ENCODE measurements around the gene C1orf35.

- no peak for TF ChIP-seq CTCF (IDR thresholded peaks at IDR 0.05)
- no peak for TF ChIP-seq POLR2A (IDR thresholded peaks at IDR 0.05)
These were observed 29.9 kb downstream of the C1orf35 start for GRCh38 chr1:228073061-228073856.
